Keratinocyte (primary cell): ENCODE measurements around the gene PPP1R7.

Experiments
- EZH2 ChIP-seq: IDR thresholded peaks from one replicate; pipeline ENCODE4 v1.6.1; 2012; ENCODE audit warnings: inconsistent platforms, mild to moderate bottlenecking, low read length, moderate library complexity
- TF ChIP-seq, protein P1 (sequence below), 3 experiments: IDR thresholded peaks in 1 of 3; conservative IDR thresholded peaks in 1 of 3; optimal IDR thresholded peaks in 1 of 3; 2 replicates in 2 of 3; 3 replicates in 1 of 3; pipeline versions ENCODE3 to v1.5.1; 2011; ENCODE audit warnings: low read length in 3 of 3, mild to moderate bottlenecking in 3 of 3, moderate library complexity in 2 of 3, control low read depth in 1 of 3, inconsistent platforms in 1 of 3; ENCODE audit not compliant: insufficient read depth in 2 of 3; ENCODE audit errors: extremely low read depth in 1 of 3

- TF ChIP-seq, protein P1, sequence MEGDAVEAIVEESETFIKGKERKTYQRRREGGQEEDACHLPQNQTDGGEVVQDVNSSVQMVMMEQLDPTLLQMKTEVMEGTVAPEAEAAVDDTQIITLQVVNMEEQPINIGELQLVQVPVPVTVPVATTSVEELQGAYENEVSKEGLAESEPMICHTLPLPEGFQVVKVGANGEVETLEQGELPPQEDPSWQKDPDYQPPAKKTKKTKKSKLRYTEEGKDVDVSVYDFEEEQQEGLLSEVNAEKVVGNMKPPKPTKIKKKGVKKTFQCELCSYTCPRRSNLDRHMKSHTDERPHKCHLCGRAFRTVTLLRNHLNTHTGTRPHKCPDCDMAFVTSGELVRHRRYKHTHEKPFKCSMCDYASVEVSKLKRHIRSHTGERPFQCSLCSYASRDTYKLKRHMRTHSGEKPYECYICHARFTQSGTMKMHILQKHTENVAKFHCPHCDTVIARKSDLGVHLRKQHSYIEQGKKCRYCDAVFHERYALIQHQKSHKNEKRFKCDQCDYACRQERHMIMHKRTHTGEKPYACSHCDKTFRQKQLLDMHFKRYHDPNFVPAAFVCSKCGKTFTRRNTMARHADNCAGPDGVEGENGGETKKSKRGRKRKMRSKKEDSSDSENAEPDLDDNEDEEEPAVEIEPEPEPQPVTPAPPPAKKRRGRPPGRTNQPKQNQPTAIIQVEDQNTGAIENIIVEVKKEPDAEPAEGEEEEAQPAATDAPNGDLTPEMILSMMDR (optimal IDR thresholded peaks at IDR 0.05 in 1 of 3, IDR thresholded peaks at IDR 0.05 in 1 of 3, conservative IDR thresholded peaks at IDR 0.05 in 1 of 3; ENCODE audit: extremely low read depth in 1 of 3, insufficient read depth in 2 of 3, low read length in 3 of 3) = no peak
- TF ChIP-seq EZH2 = no peak
Observed at GRCh38 chr2:241179899-241180298, 29.6 kb downstream of the PPP1R7 start.
